Lower leg skin (tissue), 3 donors: ENCODE measurements around the gene DPH1.

Experiments
- POLR2A ChIP-seq, 2 donors: fragments of 450-650 bp; IDR thresholded peaks; one replicate each; pipeline ENCODE4 v1.6.1; 2016 to 2017; ENCODE audit warnings: antibody characterized with exemption in 2 of 2, mild to moderate bottlenecking in 1 of 2, moderate library complexity in 1 of 2
- TF ChIP-seq, protein P1 (sequence below), 3 donors: fragments of 450-650 bp; IDR thresholded peaks; one replicate each; pipeline ENCODE4 v1.5.1; 2016; ENCODE audit warnings: antibody characterized with exemption in 3 of 3, mild to moderate bottlenecking in 3 of 3, moderate library complexity in 2 of 3

DNA sequence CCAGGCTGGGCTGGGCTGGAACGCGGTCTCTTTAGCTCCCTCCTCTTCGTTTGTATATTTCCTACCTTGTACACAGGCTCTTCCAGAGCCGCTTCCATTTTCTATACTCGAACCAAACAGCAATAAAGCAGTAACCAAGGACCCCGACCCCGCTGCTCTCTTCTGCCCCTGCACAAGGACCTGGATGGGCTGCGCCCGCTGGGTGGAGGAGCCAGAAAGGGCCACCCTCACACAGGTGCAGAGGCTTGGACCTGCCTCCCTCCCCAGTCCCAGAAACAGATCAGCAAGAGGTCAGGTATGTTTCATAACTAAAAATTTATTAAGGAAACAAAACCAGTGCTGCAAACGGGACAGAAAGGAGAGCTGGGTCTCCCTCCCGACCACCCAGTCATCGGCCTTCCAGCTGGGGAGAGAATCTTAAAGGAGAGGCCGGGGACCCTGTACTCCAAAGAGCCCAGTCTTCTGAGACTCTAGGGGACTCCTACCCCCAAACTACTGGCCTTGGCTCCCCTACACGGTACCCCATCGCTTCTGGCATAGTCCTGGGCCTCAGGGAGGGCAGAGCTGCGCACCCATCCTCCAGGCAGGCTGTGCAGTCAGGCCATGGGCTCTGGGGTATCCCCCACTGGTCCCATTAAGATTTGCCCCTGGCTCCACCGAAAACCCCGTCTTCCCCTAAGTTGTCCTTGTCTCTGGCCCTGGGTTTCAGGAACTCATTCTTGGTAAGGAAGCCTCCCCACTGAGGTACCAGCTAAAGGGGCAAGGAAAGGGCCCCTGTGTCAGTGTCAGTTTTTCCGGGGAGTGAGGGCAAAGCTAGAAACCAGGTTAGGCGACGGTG, 29.8 kb downstream of the DPH1 start:
- TF ChIP-seq, protein P1, sequence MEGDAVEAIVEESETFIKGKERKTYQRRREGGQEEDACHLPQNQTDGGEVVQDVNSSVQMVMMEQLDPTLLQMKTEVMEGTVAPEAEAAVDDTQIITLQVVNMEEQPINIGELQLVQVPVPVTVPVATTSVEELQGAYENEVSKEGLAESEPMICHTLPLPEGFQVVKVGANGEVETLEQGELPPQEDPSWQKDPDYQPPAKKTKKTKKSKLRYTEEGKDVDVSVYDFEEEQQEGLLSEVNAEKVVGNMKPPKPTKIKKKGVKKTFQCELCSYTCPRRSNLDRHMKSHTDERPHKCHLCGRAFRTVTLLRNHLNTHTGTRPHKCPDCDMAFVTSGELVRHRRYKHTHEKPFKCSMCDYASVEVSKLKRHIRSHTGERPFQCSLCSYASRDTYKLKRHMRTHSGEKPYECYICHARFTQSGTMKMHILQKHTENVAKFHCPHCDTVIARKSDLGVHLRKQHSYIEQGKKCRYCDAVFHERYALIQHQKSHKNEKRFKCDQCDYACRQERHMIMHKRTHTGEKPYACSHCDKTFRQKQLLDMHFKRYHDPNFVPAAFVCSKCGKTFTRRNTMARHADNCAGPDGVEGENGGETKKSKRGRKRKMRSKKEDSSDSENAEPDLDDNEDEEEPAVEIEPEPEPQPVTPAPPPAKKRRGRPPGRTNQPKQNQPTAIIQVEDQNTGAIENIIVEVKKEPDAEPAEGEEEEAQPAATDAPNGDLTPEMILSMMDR (IDR thresholded peaks at IDR 0.05): no peak
- TF ChIP-seq POLR2A (IDR thresholded peaks at IDR 0.05): no peak
